Measurements from ENCODE around the gene TMEM100.

- TF ChIP-seq EZH2 (IDR thresholded peaks at IDR 0.05; ENCODE audit: borderline replicate concordance, insufficient read depth, low read length, poor library complexity, severe bottlenecking) (no peak), EP300 (conservative IDR thresholded peaks at IDR 0.05; ENCODE audit: poor library complexity, severe bottlenecking) (no peak), RAD21 (conservative IDR thresholded peaks at IDR 0.05) (no peak), POLR2AphosphoS5 (IDR thresholded peaks at IDR 0.05) (no peak), MXI1 (conservative IDR thresholded peaks at IDR 0.05; ENCODE audit: poor library complexity, severe bottlenecking) (no peak)
- TF ChIP-seq, protein P1, sequence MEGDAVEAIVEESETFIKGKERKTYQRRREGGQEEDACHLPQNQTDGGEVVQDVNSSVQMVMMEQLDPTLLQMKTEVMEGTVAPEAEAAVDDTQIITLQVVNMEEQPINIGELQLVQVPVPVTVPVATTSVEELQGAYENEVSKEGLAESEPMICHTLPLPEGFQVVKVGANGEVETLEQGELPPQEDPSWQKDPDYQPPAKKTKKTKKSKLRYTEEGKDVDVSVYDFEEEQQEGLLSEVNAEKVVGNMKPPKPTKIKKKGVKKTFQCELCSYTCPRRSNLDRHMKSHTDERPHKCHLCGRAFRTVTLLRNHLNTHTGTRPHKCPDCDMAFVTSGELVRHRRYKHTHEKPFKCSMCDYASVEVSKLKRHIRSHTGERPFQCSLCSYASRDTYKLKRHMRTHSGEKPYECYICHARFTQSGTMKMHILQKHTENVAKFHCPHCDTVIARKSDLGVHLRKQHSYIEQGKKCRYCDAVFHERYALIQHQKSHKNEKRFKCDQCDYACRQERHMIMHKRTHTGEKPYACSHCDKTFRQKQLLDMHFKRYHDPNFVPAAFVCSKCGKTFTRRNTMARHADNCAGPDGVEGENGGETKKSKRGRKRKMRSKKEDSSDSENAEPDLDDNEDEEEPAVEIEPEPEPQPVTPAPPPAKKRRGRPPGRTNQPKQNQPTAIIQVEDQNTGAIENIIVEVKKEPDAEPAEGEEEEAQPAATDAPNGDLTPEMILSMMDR (IDR thresholded peaks at IDR 0.05; ENCODE audit: poor library complexity, severe bottlenecking): no peak
These were observed 5.3 kb upstream of the TMEM100 start for GRCh38 chr17:55727920-55728319.
